Hypothalamus (tissue), 51 donors: ENCODE measurements around the gene KIF19.

ENCODE experiments used
- DNase-seq, 51 donors: peaks; one replicate each; lab custom pipeline; 2025; lab: John Stamatoyannopoulos, UW

Gene KIF19

GRCh38 chr17:74336307-74336706, 10.3 kb downstream of the KIF19 start:
- DNase-seq, result peak in 1 of 51 donors; percentile 6

GRCh38 chr17:74337834-74338500, 11.9 kb downstream of the KIF19 start:
- DNase-seq, result peak in 41 of 51 donors; percentile 10 to 84 (median 62)

GRCh38 chr17:74339537-74340195, 13.6 kb downstream of the KIF19 start:
- DNase-seq, result peak in 2 of 51 donors; percentile 23 to 36

- peak in 30 of 51 donors; percentile 6 to 76 (median 34) for DNase-seq
Observed at GRCh38 chr17:74340470-74341023, 14.5 kb downstream of the KIF19 start.

GRCh38 chr17:74342224-74342623, 16.2 kb downstream of the KIF19 start:
- DNase-seq, result no peak

- DNase-seq, result no peak
Observed at GRCh38 chr17:74343121-74343520, 17.1 kb downstream of the KIF19 start.

GRCh38 chr17:74343526-74344284, 17.7 kb downstream of the KIF19 start:
- no peak for DNase-seq

- no peak for DNase-seq
Observed at GRCh38 chr17:74344658-74345057, 18.6 kb downstream of the KIF19 start.

GRCh38 chr17:74345433-74346241, 19.6 kb downstream of the KIF19 start:
- peak in 1 of 51 donors; percentile 14 for DNase-seq

- no peak for DNase-seq
Observed at GRCh38 chr17:74347646-74348045, 21.6 kb downstream of the KIF19 start.

GRCh38 chr17:74349120-74349519, 23.1 kb downstream of the KIF19 start:
- DNase-seq, result no peak

- no peak for DNase-seq
Observed at GRCh38 chr17:74350486-74350885, 24.5 kb downstream of the KIF19 start.

- no peak for DNase-seq
Observed at GRCh38 chr17:74351552-74352210, 25.7 kb downstream of the KIF19 start.

GRCh38 chr17:74353446-74354060, 27.5 kb downstream of the KIF19 start:
- DNase-seq, result no peak

GRCh38 chr17:74354123-74354522, 28.1 kb downstream of the KIF19 start:
- DNase-seq, result peak in 21 of 51 donors; percentile 7 to 60 (median 27)

- no peak for DNase-seq
Observed at GRCh38 chr17:74354561-74354960, 28.5 kb downstream of the KIF19 start.

GRCh38 chr17:74355065-74355464, 29.0 kb downstream of the KIF19 start:
- no peak for DNase-seq

- no peak for DNase-seq
Observed at GRCh38 chr17:74356646-74357465, 30.8 kb downstream of the KIF19 start.

- no peak for DNase-seq
Observed at GRCh38 chr17:74357466-74357809, 31.4 kb downstream of the KIF19 start.
